A549 (cell line): ENCODE measurements around the gene JAZF1. TPM values are rescaled to one million over a fixed set of nuclear protein-coding genes. Genes with fewer than 3 reads are reported as not detected.
A peak's percentile ranks its signal among the peaks of the same experiment; 100 is the strongest.

Source experiments
- ATAC-seq, 2 experiments: fragments of 200-7000 bp in 1 of 2; fragments of >200 bp in 1 of 2; cut with Nextera tagmentation in 1 of 2; cut with Tn5 transposase in 1 of 2; 3 replicates each; pipeline versions ENCODE4 v1.8.0 to v1.9.1; 2018 to 2020; ENCODE audit warnings: mild to moderate bottlenecking in 1 of 2, moderate library complexity in 1 of 2
- CTCF ChIA-PET: fragments of 300-600 bp; sonication (Branson Sonifier 250); formaldehyde crosslinking; extraction: SDS; loops from one replicate; lab custom pipeline; 2021; ENCODE audit warnings: antibody characterized with exemption, inconsistent platforms; lab: Yijun Ruan, JAX
- POLR2A ChIA-PET: fragments of 350-600 bp; formaldehyde crosslinking; extraction: SDS; loops from one replicate; lab custom pipeline; 2021; ENCODE audit warnings: antibody characterized with exemption, inconsistent platforms; lab: Yijun Ruan, JAX
- DNase-seq, 2 experiments: peaks; one replicate each; pipeline versions ENCODE4 v3.0.0 to v3.0.0-alpha.2; 2011 to 2016; ENCODE audit warnings: low read depth in 1 of 2, low spot score in 1 of 2
- FAIRE-seq: peaks from 2 replicates; lab custom pipeline; 2011; peaks lifted over from hg19 to GRCh38; lab: Jason Lieb, UNC
- H3K27ac ChIP-seq, 2 experiments: fragments of >200 bp; sonication (Bioruptor Twin); formaldehyde crosslinking; 3 replicates each; pipeline ENCODE4 v1.5.1; 2016 to 2017
- H3K4me1 ChIP-seq: fragments of >200 bp; sonication (Bioruptor Twin); formaldehyde crosslinking; 3 replicates; pipeline ENCODE4 v1.6.1; 2016
- H3K4me2 ChIP-seq: fragments of >200 bp; sonication (Bioruptor Twin); formaldehyde crosslinking; 3 replicates; pipeline ENCODE4 v1.6.1; 2016
- H3K4me3 ChIP-seq: fragments of >200 bp; sonication (Bioruptor Twin); formaldehyde crosslinking; 3 replicates; pipeline ENCODE4 v1.5.1; 2016
- H3K9me3 ChIP-seq: fragments of >200 bp; sonication (Bioruptor Twin); formaldehyde crosslinking; 3 replicates; pipeline ENCODE4 v1.6.1; 2016
- ATOH8 ChIP-seq: fragments of 250-450 bp; sonication (Bioruptor Pico); IDR thresholded peaks from 2 replicates; pipeline ENCODE4 v1.5.0; 2020; ENCODE audit warnings: low read depth, mild to moderate bottlenecking, moderate library complexity
- BHLHE40 ChIP-seq: IDR thresholded peaks from 2 replicates; pipeline ENCODE4 v1.6.1; 2012; ENCODE audit warnings: low read depth, low read length, inconsistent platforms
- CBX2 ChIP-seq: fragments of 200-600 bp; sonication (generic); IDR thresholded peaks from 2 replicates; pipeline ENCODE4 v1.6.1; 2016; ENCODE audit warnings: low read depth, mild to moderate bottlenecking, borderline replicate concordance
- CBX8 ChIP-seq: fragments of 200-600 bp; sonication (generic); IDR thresholded peaks from 2 replicates; pipeline ENCODE4 v1.6.1; 2016
- E2F6 ChIP-seq: IDR thresholded peaks from 2 replicates; pipeline ENCODE4 v1.6.1; 2012; ENCODE audit warnings: low read depth, borderline replicate concordance
- EHMT2 ChIP-seq: fragments of 200-600 bp; sonication (generic); IDR thresholded peaks from 2 replicates; pipeline ENCODE4 v1.6.1; 2016; ENCODE audit warnings: antibody characterized with exemption, low read depth, mild to moderate bottlenecking, moderate library complexity
- ELK1 ChIP-seq: fragments of 150-350 bp; IDR thresholded peaks from 2 replicates; pipeline ENCODE4 v1.6.1; 2014; ENCODE audit warnings: low read depth, mild to moderate bottlenecking, low read length
- HES2 ChIP-seq: fragments of >200 bp; sonication (Bioruptor Twin); formaldehyde crosslinking; IDR thresholded peaks from 2 replicates; pipeline ENCODE4 v1.6.1; 2016
- HMGXB4 ChIP-seq: fragments of 250-450 bp; sonication (Bioruptor Pico); IDR thresholded peaks from 2 replicates; pipeline ENCODE4 v1.5.0; 2021; ENCODE audit warnings: mild to moderate bottlenecking, moderate library complexity, borderline replicate concordance
- HOXB5 ChIP-seq: fragments of 250-450 bp; sonication (Bioruptor Pico); IDR thresholded peaks from 2 replicates; pipeline ENCODE4 v1.5.0; 2020; ENCODE audit warnings: mild to moderate bottlenecking, moderate library complexity
- JUNB ChIP-seq: fragments of >200 bp; sonication (Bioruptor Twin); formaldehyde crosslinking; IDR thresholded peaks from 2 replicates; pipeline ENCODE4 v1.6.1; 2016
- KDM1A ChIP-seq: fragments of 200-600 bp; sonication (generic); IDR thresholded peaks from 2 replicates; pipeline ENCODE4 v1.6.1; 2016; ENCODE audit warnings: low read depth, mild to moderate bottlenecking
- KDM5A ChIP-seq: fragments of 200-600 bp; sonication (generic); IDR thresholded peaks from 2 replicates; pipeline ENCODE4 v1.6.1; 2016; ENCODE audit warnings: antibody characterized with exemption, mild to moderate bottlenecking
- MAFK ChIP-seq: fragments of 450-650 bp; IDR thresholded peaks from 2 replicates; pipeline ENCODE4 v1.6.1; 2014; ENCODE audit not compliant: partially characterized antibody
- MYC ChIP-seq: IDR thresholded peaks from 2 replicates; pipeline ENCODE4 v1.6.1; 2012; ENCODE audit warnings: mild to moderate bottlenecking, inconsistent platforms, low read length, improper control_type of control experiment, borderline replicate concordance
- NFE2L2 ChIP-seq: fragments of 150-350 bp; conservative IDR thresholded peaks from 2 replicates; pipeline ENCODE4 v1.6.1; 2014; ENCODE audit warnings: low read length
- NPAS2 ChIP-seq: fragments of 250-450 bp; sonication (Bioruptor Pico); IDR thresholded peaks from 2 replicates; pipeline ENCODE4 v1.8.0; 2022; ENCODE audit warnings: mild to moderate bottlenecking, moderate library complexity, borderline replicate concordance
- NR3C1 ChIP-seq: fragments of >200 bp; sonication (Bioruptor Twin); formaldehyde crosslinking; IDR thresholded peaks from 3 replicates; pipeline ENCODE4 v1.6.1; 2017
- PBX3 ChIP-seq: IDR thresholded peaks from 2 replicates; pipeline ENCODE4 v1.6.1; 2012
- PHF8 ChIP-seq: fragments of 200-600 bp; sonication (generic); IDR thresholded peaks from 2 replicates; pipeline ENCODE4 v1.6.1; 2016; ENCODE audit warnings: low read depth, mild to moderate bottlenecking, antibody characterized with exemption, moderate library complexity, borderline replicate concordance
- RARB ChIP-seq: fragments of 250-450 bp; sonication (Bioruptor Pico); IDR thresholded peaks from 2 replicates; pipeline ENCODE4 v1.8.0; 2021; ENCODE audit warnings: mild to moderate bottlenecking, moderate library complexity
- RCOR1 ChIP-seq: fragments of 150-350 bp; IDR thresholded peaks from 2 replicates; pipeline ENCODE4 v1.6.1; 2014; ENCODE audit warnings: antibody characterized with exemption, low read length, low read depth
- RNF2 ChIP-seq: fragments of 200-600 bp; sonication (generic); IDR thresholded peaks from 2 replicates; pipeline ENCODE4 v1.6.1; 2016; ENCODE audit warnings: low read depth, mild to moderate bottlenecking, antibody characterized with exemption, moderate library complexity, borderline replicate concordance
- SMC3 ChIP-seq: fragments of >200 bp; sonication (Bioruptor Twin); formaldehyde crosslinking; IDR thresholded peaks from 3 replicates; pipeline ENCODE4 v1.6.1; 2018; ENCODE audit warnings: inconsistent platforms
- ZC3H11A ChIP-seq: fragments of 450-650 bp; IDR thresholded peaks from 2 replicates; pipeline ENCODE4 v1.6.1; 2014; ENCODE audit warnings: antibody characterized with exemption, mild to moderate bottlenecking
- ZSCAN20 ChIP-seq: fragments of 250-450 bp; sonication (Bioruptor Pico); IDR thresholded peaks from 2 replicates; pipeline ENCODE4 v1.8.0; 2022; ENCODE audit warnings: mild to moderate bottlenecking, moderate library complexity
- WGBS: methylation state at CpG from one replicate; pipeline ENCODE4 v1.1.6; 2017; ENCODE audit errors: missing lambda C conversion rate; 5-methylcytosine and 5-hydroxymethylcytosine counted together
- polyA plus RNA-seq, 4 experiments: library from polyadenylated mRNA; depleted of rRNA in 3 of 4; stranded (reverse); fragments of >200 nt; fragmentation: RNase III in 1 of 4; extraction: RNeasy Plus Mini Kit Qiagen cat#74134 plus additional on column Dnase treatment in 1 of 4; gene quantifications; 2 replicates in 3 of 4; 3 replicates in 1 of 4; pipeline ENCODE4 v1.2.3, GENCODE V29; 2011 to 2017

Gene JAZF1
- polyA plus RNA-seq, 2 of the 4 experiments (the other 2 are of a cell fraction): 1.9 to 2.8 TPM

GRCh38 chr7:28069388-28069787 is 111.2 kb downstream of the JAZF1 start:
- peak overlapping the region; percentile 27 to 65; a peak in 4 of 6 replicates for H3K27ac ChIP-seq
- CTCF ChIA-PET: interaction anchor here (0.5 to 5.9 kb wide), 10 partner anchors 9 to 407 kb away, joined by 3 to 46 read pairs (median 3); partner anchors contain the start of gene HIBADH

GRCh38 chr7:28068811-28069216 is 111.8 kb downstream of the JAZF1 start:
- peak in 1 of 2 experiments; percentile 24 for DNase-seq
- FAIRE-seq: no peak
- ChIA-PET CTCF (interaction anchor here (0.7 to 5.9 kb wide), 8 partner anchors 10 to 406 kb away, joined by 3 to 46 read pairs (median 4); partner anchors contain the start of gene HIBADH), POLR2A (interaction anchor here (1.4 kb wide), 1 partner anchor 12 kb away, joined by 3 read pairs; no protein-coding TSS in a partner anchor)
- H3K4me2 ChIP-seq: 0 out of 3 replicates have a peak overlapping the region, but pooled peaks have one; percentile 7
- peak; percentile 62; a peak in 4 of 6 replicates for ATAC-seq
- no peaks in the 10 kb centered on the region for H3K9me3 ChIP-seq
- H3K4me3 ChIP-seq: no peak overlapping the region
- TF ChIP-seq EHMT2 (no peak), RNF2 (no peak), SMC3 (no peak), MAFK (no peak), NPAS2 (CRISPR knock-in tag) (no peak), NR3C1 (no peak), BHLHE40 (no peak), ELK1 (no peak), RCOR1 (no peak), HOXB5 (CRISPR knock-in tag) (no peak), KDM5A (no peak), ATOH8 (no peak), MYC (no peak), JUNB (no peak), PHF8 (no peak), CBX8 (no peak), ZSCAN20 (no peak), CBX2 (no peak), NFE2L2 (no peak)
- TF ChIP-seq, all 56 proteins: peak for 0
- peak overlapping the region; percentile 27 to 65; a peak in 4 of 6 replicates for H3K27ac ChIP-seq
- H3K4me1 ChIP-seq: peaks cover 40% of the 10 kb centered on the region
- WGBS: 82% methylated on average over 1 of the region's 1 CpG

More at GRCh38 chr7:28069388-28069787, 111.2 kb downstream of the JAZF1 start:
- TF ChIP-seq HMGXB4 (no peak), PBX3 (no peak), HOXB5 (CRISPR knock-in tag) (no peak), KDM1A (no peak), HES2 (no peak), ZC3H11A (no peak), RNF2 (no peak), E2F6 (no peak), RARB (CRISPR knock-in tag) (no peak)
- FAIRE-seq (no peak), ATAC-seq (no peak), DNase-seq (no peak)
- no peak overlapping the region for H3K4me2 ChIP-seq
- H3K4me1 ChIP-seq: peaks cover 40% of the 10 kb centered on the region
- POLR2A ChIA-PET: interaction anchor here (1.4 kb wide), 1 partner anchor 13 kb away, joined by 3 read pairs; no protein-coding TSS in a partner anchor
- WGBS: 92% methylated on average over 3 of the region's 3 CpGs
- no peak overlapping the region for H3K4me3 ChIP-seq
- H3K9me3 ChIP-seq: no peaks in the 10 kb centered on the region
